Loucy (cell line): ENCODE data around the gene CSH1.

Experiments used
- CTCF ChIP-seq: fragments of 200-600 bp; sonication (generic); conservative IDR thresholded peaks from 2 replicates; pipeline ENCODE4 v1.5.1; 2014; ENCODE audit warnings: mild to moderate bottlenecking, antibody characterized with exemption, low read length
- EZH2phosphoT487 ChIP-seq: fragments of 200-600 bp; IDR thresholded peaks from 2 replicates; pipeline ENCODE4 v1.6.1; 2018; ENCODE audit warnings: antibody characterized with exemption, mild to moderate bottlenecking, moderate library complexity, borderline replicate concordance

GRCh38 chr17:63929860-63930766 is 33.7 kb upstream of the CSH1 start:
- TF ChIP-seq CTCF (no peak), EZH2phosphoT487 (no peak)
